HEK293T (cell line): ENCODE data around the gene RNU6-1.

Experiments
- CTCF ChIA-PET: fragments of 350-600 bp; formaldehyde crosslinking; extraction: SDS; loops from one replicate; lab custom pipeline; 2021; ENCODE audit warnings: antibody characterized with exemption, inconsistent platforms; lab: Yijun Ruan, JAX
- POLR2A ChIA-PET: fragments of 350-600 bp; formaldehyde crosslinking; extraction: SDS; loops from one replicate; lab custom pipeline; 2020; ENCODE audit warnings: antibody characterized with exemption, inconsistent platforms; lab: Yijun Ruan, JAX
- DNase-seq: peaks from one replicate; pipeline ENCODE4 v3.0.0; 2012; ENCODE audit warnings: mixed read lengths; ENCODE audit errors: extremely low spot score
- ARNT ChIP-seq: fragments of 450-650 bp; IDR thresholded peaks from 2 replicates; pipeline ENCODE4 v1.6.1; 2017; ENCODE audit warnings: mild to moderate bottlenecking
- BHLHE40 ChIP-seq: fragments of 450-650 bp; IDR thresholded peaks from 2 replicates; pipeline ENCODE4 v1.6.1; 2016; ENCODE audit warnings: mild to moderate bottlenecking, moderate library complexity, borderline replicate concordance
- CTBP1 ChIP-seq: fragments of 450-650 bp; IDR thresholded peaks from 2 replicates; pipeline ENCODE4 v1.6.1; 2016; ENCODE audit warnings: borderline replicate concordance
- ELF4 ChIP-seq: fragments of 450-650 bp; IDR thresholded peaks from 2 replicates; pipeline ENCODE4 v1.6.1; 2017; ENCODE audit warnings: antibody characterized with exemption
- FOXA1 ChIP-seq: fragments of 450-650 bp; IDR thresholded peaks from 2 replicates; pipeline ENCODE4 v1.6.1; 2016; ENCODE audit warnings: mild to moderate bottlenecking
- FOXK2 ChIP-seq: fragments of 450-650 bp; IDR thresholded peaks from 2 replicates; pipeline ENCODE4 v1.6.1; 2016; ENCODE audit warnings: mild to moderate bottlenecking
- FOXM1 ChIP-seq: fragments of 450-650 bp; IDR thresholded peaks from 2 replicates; pipeline ENCODE4 v1.6.1; 2017; ENCODE audit warnings: mild to moderate bottlenecking, borderline replicate concordance
- HDGF ChIP-seq: fragments of 450-650 bp; IDR thresholded peaks from 2 replicates; pipeline ENCODE4 v1.6.1; 2017; ENCODE audit warnings: antibody characterized with exemption, borderline replicate concordance
- L3MBTL2 ChIP-seq: fragments of 450-650 bp; conservative IDR thresholded peaks from 2 replicates; pipeline ENCODE4 v1.6.1; 2016; ENCODE audit warnings: mild to moderate bottlenecking
- LEF1 ChIP-seq: fragments of 450-650 bp; IDR thresholded peaks from 2 replicates; pipeline ENCODE4 v1.6.1; 2017; ENCODE audit warnings: mild to moderate bottlenecking, borderline replicate concordance
- NFRKB ChIP-seq: fragments of 450-650 bp; IDR thresholded peaks from 2 replicates; pipeline ENCODE4 v1.6.1; 2016; ENCODE audit warnings: mild to moderate bottlenecking, moderate library complexity
- PKNOX1 ChIP-seq: fragments of 450-650 bp; IDR thresholded peaks from 2 replicates; pipeline ENCODE4 v1.6.1; 2016
- SP1 ChIP-seq: fragments of 450-650 bp; IDR thresholded peaks from 2 replicates; pipeline ENCODE4 v1.6.1; 2017
- SUZ12 ChIP-seq: fragments of 450-650 bp; IDR thresholded peaks from 2 replicates; pipeline ENCODE4 v1.6.1; 2016; ENCODE audit warnings: mild to moderate bottlenecking
- TARDBP ChIP-seq: fragments of 450-650 bp; IDR thresholded peaks from 2 replicates; pipeline ENCODE4 v1.6.1; 2016
- ZNF384 ChIP-seq: fragments of 450-650 bp; IDR thresholded peaks from 2 replicates; pipeline ENCODE4 v1.6.1; 2016

RNU6-1 gene

GRCh38 chr15:67803996-67804843 lies 35.6 kb downstream of the RNU6-1 start:
- POLR2A ChIA-PET = no interaction called here
- no peak for DNase-seq
- TF ChIP-seq L3MBTL2 (no peak), ARNT (no peak), NFRKB (no peak), FOXK2 (no peak), CTBP1 (no peak), HDGF (no peak), SP1 (no peak), ZNF384 (no peak), FOXA1 (no peak), FOXM1 (no peak), TARDBP (no peak), SUZ12 (no peak), ELF4 (no peak)
- CTCF ChIA-PET = no interaction called here

GRCh38 chr15:67803299-67803698 lies 36.5 kb downstream of the RNU6-1 start:
- ChIA-PET POLR2A (no interaction called here), CTCF (no interaction called here)
- no peak for TF ChIP-seq NFRKB
- no peak for TF ChIP-seq ZNF384
- no peak for TF ChIP-seq TARDBP
- TF ChIP-seq ELF4 = no peak
- TF ChIP-seq FOXK2 = no peak
- TF ChIP-seq BHLHE40 = no peak
- TF ChIP-seq SP1 = no peak
- no peak for TF ChIP-seq HDGF
- TF ChIP-seq ARNT = no peak
- no peak for TF ChIP-seq PKNOX1
- no peak for TF ChIP-seq SUZ12
- no peak for TF ChIP-seq FOXA1
- TF ChIP-seq L3MBTL2 = no peak
- no peak for TF ChIP-seq CTBP1
- no peak for TF ChIP-seq FOXM1
- TF ChIP-seq LEF1 = no peak
- no peak for DNase-seq

GRCh38 chr15:67801926-67802914 lies 37.6 kb downstream of the RNU6-1 start:
- TF ChIP-seq CTBP1 (no peak), SP1 (no peak), ELF4 (no peak), FOXA1 (no peak), PKNOX1 (no peak), SUZ12 (no peak), ZNF384 (no peak), HDGF (no peak), ARNT (no peak), NFRKB (no peak), FOXK2 (no peak), BHLHE40 (no peak), LEF1 (no peak), FOXM1 (no peak), TARDBP (no peak)
- ChIA-PET CTCF (no interaction called here), POLR2A (interaction anchor here (0.9 kb wide), 1 partner anchor 10 kb away, joined by 3 read pairs; no protein-coding TSS in a partner anchor)
- DNase-seq = no peak

GRCh38 chr15:67801142-67801541 lies 38.7 kb downstream of the RNU6-1 start:
- DNase-seq = no peak
- ChIA-PET CTCF (no interaction called here), POLR2A (interaction anchor here (1.2 kb wide), 1 partner anchor 281 kb away, joined by 3 read pairs; the partner anchor contains the start of gene C15orf61)
- TF ChIP-seq FOXM1 (no peak), LEF1 (no peak), SP1 (no peak), NFRKB (no peak), PKNOX1 (no peak), ARNT (no peak), HDGF (no peak), ZNF384 (no peak), FOXK2 (no peak), BHLHE40 (no peak), TARDBP (no peak), CTBP1 (no peak), L3MBTL2 (no peak)

DNA sequence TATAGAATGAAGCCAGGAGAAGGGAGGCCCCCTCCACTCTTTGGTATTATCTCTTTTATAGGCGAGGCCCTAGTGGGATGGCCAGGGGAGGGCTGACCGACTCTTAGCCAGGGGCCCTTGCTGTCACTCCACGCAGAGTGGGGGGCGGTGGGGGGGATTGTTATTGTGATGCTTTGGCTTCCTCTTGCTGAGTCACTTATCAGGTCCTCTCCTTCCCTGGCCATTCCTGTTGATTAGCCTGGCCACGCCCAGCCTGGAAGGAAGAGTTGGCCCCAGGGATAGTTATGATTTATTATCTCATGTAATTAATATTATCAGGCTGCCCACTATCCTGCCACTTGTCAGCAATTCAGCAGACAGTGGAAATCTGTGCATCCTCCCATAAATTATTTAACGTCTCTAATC lies 40.0 kb downstream of the RNU6-1 start:
- no peak for DNase-seq
- CTCF ChIA-PET = no interaction called here
- POLR2A ChIA-PET = no interaction called here
- TF ChIP-seq NFRKB (no peak), HDGF (no peak), ELF4 (no peak), FOXM1 (no peak), TARDBP (no peak), CTBP1 (no peak), L3MBTL2 (no peak), FOXK2 (no peak), PKNOX1 (no peak), ARNT (no peak), LEF1 (no peak), ZNF384 (no peak), BHLHE40 (no peak), SP1 (no peak), SUZ12 (no peak), FOXA1 (no peak)
